GM18511 (cell line): Measurements from ENCODE around the gene PTPRQ.
"Not testable (repeated sequence)": the region's sequence is repeated elsewhere in the genome, so short reads cannot be mapped to it uniquely, and the experiment has no call there.

Experiments
- ATAC-seq: cut with Tn5 transposase; IDR thresholded peaks from one replicate; pipeline ENCODE4 v1.9.1; 2021; ENCODE audit warnings: mild to moderate bottlenecking, moderate library complexity; ENCODE audit not compliant: unreplicated experiment

The PTPRQ gene

DNA sequence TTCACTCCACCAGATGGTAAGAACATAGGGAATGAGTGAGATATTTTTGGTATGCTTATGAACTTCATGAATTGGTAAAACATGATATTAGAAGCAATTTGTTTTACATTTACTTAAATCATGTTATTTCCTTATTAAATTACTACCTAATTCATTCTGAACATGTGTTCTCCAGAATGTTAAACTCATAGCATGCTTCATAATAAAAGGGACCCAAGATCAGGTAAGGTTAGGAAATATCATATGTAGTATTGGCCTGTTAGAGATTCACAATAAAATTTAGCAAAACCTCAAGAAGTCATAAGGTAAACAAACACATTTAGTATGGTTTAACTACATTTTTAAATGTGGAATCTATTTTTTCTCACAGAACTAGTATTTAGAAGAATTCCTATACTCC lies 28.2 kb downstream of the PTPRQ start:
- no peak for ATAC-seq

DNA sequence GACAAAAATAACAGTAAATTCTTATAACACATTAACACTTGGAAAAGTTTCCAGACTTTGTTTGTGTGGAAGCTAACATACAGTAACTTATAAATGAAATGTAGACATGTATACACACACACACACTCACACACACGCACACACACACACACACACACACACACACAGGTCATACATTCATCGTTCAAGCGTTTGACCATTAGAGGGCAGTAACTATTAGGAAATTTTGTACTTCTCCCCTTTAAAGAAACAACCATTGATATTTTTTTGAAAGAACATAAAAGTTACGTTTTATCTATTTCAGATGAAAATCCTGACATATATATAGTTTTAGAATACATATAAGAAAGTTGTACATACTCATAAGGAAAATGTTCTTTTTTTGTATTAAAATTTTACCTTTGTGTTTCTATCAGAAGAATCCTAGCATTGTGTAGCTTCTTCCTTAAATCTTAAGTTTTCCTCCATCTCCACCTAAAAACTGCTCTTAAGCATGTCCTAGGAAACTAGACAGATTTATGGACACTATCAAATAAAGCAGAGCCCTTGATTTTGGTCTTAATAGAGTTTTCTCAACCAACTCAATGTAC lies 29.0 kb downstream of the PTPRQ start:
- peak; percentile 70 for ATAC-seq

DNA sequence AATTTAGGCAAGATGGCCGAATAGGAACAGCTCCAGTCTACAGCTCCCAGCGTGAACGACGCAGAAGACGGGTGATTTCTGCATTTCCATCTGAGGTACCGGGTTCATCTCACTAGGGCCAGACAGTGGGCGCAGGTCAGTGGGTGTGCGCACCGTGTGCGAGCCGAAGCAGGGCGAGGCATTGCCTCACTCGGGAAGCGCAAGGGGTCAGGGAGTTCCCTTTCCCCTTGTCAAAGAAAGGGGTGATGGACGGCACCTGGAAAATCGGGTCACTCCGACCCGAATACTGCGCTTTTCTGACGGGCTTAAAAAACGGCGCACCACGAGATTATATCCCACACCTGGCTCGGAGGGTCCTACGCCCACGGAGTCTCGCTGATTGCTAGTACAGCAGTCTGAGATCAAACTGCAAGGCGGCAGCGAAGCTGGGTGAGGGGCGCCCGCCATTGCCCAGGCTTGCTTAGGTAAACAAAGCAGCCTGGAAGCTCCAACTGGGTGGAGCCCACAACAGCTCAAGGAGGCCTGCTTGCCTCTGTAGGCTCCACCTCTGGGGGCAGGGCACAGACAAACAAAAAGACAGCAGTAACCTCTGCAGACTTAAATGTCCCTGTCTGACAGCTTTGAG lies 33.6 kb downstream of the PTPRQ start:
- ATAC-seq, result not testable (repeated sequence)

DNA sequence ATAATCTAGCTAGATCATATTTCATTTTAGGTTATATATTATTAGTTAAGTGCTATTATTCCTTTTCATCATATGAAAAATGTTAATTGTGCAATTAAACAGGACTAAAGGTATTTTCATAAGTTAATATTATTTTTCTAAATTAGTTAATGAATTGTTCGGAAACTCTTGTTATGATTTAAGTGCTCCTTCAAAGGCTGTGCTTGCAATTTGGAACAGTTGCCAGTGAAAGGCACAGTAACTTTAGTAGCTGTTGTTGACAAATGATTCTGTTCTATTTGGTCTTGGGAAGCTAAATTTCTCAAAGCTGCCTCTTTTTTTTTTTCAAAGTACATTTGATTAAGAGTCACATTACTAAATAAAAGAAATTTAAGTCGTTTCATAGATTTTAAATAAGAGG lies 40.7 kb downstream of the PTPRQ start:
- ATAC-seq, result no peak

DNA sequence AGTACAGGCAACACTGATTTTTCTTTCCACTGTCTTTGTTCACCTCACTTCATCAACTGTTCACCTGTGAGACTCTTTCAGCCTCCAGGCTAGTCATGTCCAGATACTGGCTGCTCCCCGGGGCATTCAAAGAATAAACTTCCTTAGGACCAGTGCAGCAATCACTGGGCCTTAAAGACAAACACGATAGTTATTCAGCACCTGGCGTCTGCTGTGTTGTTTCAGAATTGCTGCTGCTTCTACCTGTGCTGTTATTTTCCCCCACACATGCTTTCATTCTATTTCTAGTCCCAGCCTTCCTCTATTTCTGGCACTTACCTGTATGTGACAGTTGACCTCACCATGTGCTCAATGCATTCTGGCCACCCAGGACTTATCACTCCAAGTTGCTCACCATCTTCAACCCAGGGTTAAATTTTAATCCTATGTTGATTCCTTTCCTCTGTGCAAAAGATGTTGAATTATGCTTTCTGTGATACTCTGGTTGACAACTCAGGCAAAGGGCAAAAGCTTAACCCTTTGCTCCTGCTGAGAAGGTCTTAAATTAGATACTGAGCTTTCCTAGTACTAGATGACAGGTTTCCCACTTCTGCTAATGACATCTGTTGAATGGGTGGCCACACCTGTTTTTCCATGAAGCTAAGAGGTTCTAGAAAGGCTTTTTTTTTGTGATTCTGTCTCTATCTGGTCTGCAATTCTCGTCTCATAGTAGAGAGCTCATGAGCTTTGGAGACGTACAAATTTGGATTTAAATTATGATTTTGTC lies 41.4 kb downstream of the PTPRQ start:
- peak; percentile 67 for ATAC-seq

DNA sequence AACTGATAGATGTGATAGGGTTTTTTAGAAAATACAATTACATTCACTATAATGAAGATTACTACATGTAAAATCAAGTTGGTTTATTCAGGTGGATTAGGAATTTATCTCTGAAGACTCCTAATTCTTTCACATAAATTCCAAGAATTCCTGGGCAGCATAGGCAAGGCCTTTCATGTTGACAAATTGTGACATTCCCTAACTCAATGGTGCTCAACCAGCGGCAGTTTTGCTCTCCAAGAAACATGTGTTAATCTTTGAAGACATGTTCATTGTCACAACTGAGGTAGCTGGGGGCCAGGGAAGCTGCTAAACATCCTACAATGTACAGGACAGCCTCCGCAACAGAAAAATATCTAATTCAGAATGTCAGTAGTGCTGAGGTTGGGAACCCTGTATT lies 46.3 kb downstream of the PTPRQ start:
- ATAC-seq, result no peak

DNA sequence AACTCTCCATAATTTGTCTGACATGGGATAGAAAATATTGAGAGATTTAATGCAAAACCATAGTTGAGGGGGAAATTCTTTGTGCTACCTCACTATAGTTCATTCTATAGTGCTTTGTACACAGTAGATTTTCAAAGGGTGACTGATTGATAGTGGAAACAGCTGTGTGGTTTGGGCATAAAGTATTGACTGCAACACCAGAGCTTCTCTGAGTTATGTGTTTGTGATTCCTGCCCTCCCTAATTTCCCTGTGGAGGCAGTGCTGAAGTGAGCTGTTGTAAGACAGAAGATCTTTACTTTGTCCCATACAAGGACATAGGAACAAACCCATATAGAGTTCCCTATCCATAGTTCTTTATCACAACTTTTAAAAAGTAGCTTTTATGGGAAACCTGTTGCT lies 47.1 kb downstream of the PTPRQ start:
- no peak for ATAC-seq

DNA sequence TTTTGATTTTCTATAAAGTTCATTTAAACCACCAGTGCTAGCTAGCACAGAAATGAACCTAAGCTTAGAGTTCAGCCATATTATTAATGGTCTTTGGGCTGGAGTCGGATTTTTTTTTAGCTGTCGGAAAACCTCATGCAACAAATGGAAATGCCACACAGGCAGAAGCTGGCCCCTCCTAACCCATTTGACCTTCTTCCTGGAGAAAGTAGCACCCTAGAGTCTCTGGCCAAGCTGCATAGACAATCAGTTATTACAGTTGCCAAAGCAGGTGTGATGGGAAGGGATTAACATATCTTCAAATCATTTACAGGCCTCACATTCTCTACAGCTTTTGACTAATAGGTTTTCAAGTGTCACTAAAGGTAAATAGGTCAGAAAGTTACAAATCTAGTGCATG lies 49.4 kb downstream of the PTPRQ start:
- no peak for ATAC-seq

DNA sequence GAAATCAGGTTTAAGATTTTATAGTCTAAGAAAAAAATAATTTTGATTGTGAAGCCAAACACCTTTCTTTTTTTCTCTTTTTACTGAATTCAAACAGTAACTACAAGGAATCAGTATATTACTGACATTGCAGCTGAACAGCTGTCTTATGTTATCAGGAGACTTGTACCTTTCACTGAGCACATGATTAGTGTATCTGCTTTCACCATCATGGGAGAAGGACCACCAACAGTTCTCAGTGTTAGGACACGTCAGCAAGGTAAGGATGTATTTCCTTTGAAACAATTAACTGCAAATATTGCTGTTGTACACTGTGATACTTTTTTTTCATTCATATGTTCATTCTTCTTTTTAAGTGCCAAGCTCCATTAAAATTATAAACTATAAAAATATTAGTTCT lies 50.8 kb downstream of the PTPRQ start:
- ATAC-seq, result no peak

DNA sequence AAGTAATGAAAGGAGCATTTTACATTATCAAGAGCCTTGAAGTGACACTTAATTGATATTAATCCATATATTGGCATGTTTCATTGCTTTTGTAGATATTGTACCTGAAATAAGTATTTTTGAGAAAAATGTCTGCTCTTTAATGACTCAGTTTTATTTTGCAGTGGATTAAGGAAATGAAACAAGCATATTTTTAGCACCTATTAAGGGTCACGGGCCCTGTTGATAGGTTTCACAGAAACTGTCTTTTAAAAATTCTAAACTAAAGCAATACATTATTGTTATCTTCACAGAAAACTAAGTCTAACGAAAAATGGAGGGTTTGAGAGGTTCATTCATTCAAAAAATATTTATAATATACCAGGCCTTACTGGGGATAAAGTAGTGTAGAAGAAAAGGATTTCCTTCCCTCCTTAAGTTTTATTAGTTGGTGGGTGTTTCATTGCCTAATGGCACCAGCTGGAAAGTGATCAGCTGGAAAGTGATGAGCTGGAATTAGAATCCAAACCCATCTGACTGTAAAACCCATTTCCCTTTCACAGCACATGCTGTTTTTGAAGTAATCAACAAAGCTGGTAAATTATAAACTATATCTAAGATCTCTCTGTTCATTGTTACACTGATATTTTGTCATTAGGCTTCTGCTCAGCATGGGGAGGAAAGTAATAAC lies 54.2 kb downstream of the PTPRQ start:
- peak; percentile 72 for ATAC-seq

DNA sequence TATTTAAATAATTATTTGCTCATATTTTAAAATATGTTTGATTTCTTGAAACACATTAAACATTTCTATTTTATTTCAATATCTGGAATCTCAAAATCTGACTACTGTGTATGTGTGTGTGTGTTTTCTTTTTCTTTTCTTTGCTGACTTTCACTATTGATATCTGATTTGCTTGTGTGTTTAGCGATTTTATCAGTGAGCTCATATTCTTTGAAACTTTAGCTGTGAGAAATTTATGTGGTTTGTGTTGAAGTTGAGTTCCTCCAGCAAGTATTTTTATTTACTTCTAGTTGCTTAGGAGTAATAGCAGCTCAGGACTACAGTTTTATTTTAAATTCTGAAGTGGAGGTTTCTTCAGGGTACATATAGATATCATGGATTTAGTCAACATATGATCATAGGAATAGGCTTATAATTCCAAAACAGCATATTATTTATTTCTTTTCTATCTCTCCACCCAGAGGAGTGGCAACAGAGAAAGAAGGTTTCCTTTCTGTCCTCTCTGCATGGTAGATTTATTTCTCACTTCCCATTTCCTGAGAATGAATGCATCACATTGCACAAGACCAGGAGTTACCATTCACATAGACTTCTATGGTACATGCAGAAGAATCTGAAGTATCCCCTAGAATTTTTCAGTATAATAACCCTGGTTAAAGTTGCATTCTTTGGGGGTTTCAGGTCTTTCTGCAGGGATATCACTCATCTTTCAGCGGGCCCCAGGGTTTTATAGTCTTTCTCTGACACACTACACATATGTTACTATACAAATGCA lies 60.5 kb downstream of the PTPRQ start:
- ATAC-seq, result peak; percentile 81

DNA sequence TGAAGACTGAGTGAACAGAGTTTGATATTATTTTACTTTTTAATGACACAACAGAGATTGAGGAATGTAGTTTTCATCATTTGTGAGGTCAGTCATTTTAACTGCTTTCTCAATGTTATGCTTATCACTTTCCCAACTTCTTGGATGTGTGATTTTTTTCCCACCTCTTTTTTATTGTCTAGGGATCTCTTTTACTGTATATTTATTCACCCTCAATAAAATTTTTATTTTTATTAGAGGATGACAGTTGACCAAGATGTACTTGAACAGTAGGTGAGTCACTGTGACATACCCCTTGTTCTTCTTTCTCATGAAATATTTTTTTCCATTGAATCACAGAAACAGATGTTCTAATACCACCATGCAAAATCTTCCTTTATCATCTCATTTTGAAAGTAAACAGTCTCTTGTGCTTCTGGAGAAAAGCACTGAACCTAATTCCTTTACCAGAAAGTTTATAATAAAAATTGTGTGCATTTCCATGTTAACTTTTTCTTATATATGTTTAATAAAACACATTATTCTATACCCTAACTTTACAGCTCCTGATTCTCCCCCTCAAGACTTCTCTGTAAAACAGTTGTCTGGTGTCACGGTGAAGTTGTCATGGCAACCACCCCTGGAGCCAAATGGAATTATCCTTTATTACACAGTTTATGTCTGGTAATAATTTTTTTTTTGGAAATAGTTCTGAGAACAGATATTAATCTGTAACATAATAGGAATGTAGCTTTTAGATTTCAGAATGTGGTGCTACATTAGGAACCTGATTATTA lies 65.9 kb downstream of the PTPRQ start:
- ATAC-seq, result no peak

DNA sequence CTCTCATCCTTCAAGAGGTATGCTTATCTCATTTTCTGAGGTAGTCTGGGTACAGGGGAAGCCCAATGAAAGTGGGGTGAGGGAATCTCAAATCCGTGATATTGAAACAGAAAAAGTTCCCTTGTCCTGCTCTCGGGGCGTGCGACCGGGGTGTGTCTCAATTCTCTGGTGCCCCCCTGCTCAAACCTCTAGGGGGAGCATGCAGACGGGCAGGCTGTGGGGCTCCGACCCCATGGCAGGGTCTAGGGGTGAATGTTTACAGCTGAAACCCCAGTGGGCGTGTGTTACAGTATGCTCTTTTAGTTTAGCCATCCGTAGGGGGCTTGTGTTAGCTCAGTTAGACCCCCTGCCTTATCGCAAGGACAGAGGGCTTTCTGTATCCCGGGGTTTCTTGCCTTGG lies 68.7 kb downstream of the PTPRQ start:
- ATAC-seq, result no peak

DNA sequence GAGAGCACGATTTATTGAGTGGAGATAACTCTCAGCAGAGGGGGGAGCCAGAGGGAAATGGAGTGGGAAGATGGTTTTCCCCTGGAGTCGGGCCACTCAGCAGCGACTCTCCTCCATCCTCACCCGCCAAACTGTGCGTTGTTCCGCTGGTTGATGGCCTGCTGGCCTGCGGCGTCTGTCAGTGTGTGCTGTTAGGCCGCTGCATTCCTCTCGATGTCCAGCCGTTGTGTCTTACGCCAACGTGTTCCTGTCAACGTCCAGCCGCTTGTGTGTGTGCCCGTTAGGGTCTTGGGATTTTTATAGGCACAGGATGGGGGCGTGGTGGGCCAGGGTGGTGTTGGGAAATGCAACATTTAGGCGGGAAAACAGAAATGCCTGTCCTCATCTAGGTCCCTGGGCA lies 69.2 kb downstream of the PTPRQ start:
- no peak for ATAC-seq

DNA sequence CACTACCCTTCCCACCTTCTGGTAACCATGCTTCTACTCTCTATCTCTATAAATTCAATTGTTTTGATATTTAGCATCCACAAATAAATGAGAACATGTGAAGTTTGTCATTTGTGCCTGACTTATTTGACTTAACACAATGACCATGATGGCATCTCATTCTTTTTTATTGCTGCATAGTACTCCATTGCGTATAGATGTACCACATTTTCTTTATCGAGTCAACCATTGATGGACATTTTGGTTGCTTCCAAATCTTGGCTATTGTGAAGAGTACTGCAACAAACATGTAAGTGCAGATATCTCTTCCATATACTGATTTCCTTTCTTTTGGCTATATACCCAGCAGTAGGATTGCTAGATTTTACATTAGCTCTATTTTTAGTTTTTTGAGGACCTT lies 73.6 kb downstream of the PTPRQ start:
- ATAC-seq, result no peak

DNA sequence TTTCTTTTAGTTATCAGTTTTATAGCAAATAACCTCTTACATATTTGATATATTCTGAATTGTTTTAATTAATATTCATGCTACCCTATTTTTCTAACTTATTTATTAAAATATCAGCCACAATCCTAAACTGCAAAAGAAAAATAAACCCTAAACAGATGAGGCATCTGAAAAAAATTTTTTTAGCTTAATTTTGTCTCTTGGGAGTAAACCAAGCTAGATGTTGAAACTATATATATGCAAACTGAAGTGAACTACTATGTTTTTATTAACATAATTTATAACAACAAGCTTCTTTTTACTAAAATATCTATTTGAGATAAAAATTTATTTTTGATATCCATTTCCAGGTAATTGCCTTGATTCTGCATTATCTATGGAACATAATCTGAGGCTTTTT lies 87.6 kb downstream of the PTPRQ start:
- ATAC-seq, result no peak

DNA sequence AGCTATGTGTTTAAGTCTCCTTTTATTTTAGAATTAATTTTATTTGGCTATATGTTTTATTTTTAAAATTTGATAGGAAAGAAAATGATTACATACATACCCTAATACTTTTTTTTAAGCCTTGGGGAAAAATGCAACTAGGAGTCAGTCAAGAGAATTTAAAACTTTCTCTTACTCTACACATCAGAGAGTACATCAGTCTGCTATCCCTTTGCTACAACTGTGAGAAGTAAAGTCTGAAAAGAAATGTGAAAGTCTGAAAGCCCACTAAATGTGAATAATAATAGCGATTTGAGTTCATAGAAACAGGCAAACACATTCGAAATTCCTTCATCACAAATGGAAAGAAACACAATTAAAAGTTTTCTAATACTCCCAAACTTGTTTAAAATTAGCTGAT lies 95.0 kb downstream of the PTPRQ start:
- no peak for ATAC-seq

DNA sequence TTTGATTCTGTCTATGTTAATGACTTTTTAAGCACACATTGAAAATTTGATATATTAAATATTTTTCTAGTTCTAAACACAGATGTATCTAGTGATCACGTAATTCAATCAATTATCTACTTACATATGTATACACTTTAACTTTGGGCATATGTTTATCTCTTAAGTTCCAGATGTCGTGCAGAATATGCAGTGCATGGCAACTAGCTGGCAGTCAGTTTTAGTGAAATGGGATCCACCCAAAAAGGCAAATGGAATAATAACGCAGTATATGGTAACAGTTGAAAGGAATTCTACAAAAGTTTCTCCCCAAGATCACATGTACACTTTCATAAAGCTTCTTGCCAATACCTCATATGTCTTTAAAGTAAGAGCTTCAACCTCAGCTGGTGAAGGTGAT lies 105.3 kb downstream of the PTPRQ start:
- no peak for ATAC-seq

DNA sequence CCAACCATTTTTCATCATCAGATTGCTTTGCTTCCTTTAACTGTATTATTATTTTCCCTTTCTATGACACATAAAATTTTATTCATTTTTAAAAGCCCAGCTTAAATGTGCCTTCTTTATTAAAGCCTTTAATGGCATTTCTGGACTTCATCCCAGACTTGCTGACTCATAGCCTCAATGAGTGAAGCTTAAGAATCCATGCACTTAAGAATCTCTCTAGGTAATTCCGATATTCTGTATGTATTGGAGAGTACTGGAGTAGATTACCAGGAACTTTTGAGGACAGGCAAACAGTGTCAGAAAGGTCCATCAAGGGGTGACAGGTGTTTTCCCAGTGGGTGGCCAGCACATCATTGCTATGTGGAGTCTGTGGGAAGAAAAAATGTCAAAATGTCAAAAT lies 107.9 kb downstream of the PTPRQ start:
- ATAC-seq, result no peak

DNA sequence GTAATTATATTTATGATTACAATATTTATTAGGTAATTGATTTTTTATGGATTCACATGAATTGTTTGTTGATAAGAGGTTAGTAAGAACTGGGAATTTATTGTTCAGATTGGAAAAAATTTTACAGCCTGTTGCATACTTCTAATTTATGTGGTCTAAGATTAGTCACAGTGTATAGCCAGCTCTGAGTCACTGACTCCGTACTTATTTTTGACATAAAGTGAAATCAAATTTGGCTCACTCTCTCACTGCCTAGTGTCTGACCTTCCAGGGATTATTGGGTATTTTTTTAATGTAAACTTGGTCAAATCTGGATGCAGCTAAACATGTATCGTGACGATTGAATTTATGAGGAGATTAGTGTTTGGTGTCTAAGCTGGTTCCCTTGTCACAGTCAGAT lies 109.3 kb downstream of the PTPRQ start:
- no peak for ATAC-seq
